ENCODE data around the gene FAM181B.

DNA sequence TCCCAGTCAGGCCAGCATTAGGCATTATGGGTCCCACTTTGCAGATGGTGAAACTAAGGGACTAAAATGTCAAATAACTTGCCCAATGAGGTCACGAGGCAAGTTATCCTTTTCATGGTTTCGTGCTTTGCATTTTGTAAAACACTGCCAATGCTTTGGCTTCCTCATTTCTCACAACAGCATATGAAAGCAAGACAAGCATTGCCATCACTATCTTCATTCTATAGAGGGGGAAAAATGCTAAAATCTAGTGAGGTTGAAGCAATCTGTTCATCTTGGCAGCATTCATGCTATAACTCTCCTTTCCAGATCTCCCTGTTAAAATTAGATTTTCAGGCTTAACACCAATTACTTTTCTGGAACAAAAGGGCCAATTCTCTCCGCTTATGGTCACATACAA is 14.8 kb downstream of the FAM181B start:
- TF ChIP-seq EP300 (IDR thresholded peaks at IDR 0.05; ENCODE audit: low read depth): no peak
- TF ChIP-seq, protein P1, sequence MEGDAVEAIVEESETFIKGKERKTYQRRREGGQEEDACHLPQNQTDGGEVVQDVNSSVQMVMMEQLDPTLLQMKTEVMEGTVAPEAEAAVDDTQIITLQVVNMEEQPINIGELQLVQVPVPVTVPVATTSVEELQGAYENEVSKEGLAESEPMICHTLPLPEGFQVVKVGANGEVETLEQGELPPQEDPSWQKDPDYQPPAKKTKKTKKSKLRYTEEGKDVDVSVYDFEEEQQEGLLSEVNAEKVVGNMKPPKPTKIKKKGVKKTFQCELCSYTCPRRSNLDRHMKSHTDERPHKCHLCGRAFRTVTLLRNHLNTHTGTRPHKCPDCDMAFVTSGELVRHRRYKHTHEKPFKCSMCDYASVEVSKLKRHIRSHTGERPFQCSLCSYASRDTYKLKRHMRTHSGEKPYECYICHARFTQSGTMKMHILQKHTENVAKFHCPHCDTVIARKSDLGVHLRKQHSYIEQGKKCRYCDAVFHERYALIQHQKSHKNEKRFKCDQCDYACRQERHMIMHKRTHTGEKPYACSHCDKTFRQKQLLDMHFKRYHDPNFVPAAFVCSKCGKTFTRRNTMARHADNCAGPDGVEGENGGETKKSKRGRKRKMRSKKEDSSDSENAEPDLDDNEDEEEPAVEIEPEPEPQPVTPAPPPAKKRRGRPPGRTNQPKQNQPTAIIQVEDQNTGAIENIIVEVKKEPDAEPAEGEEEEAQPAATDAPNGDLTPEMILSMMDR (IDR thresholded peaks at IDR 0.05): no peak
- no peak for TF ChIP-seq POLR2AphosphoS5 (IDR thresholded peaks at IDR 0.05)
